ENCODE data around the gene LMAN2L.

LMAN2L gene

GRCh38 chr2:96760036-96760985 is 20.4 kb upstream of the LMAN2L start, which contains the start of gene CNNM4:
TSS of gene CNNM4 (plus strand) at chr2:96760902. CDS start at chr2:96761000, 98 bp downstream.
- H3K4me3 ChIP-seq (ENCODE audit: low read depth, low read length), result peak within 1 kb of the TSS; percentile 50

GRCh38 chr2:96759548-96759947 is 19.7 kb upstream of the LMAN2L start:
- no peak overlapping the region for H3K4me3 ChIP-seq (ENCODE audit: low read depth, low read length)

- no peak overlapping the region for H3K4me3 ChIP-seq (ENCODE audit: low read depth, low read length)
Observed at GRCh38 chr2:96758987-96759386, 19.1 kb upstream of the LMAN2L start.

- H3K4me3 ChIP-seq (ENCODE audit: low read depth, low read length), result no peak overlapping the region
Observed at GRCh38 chr2:96757477-96757860, 17.6 kb upstream of the LMAN2L start.

- H3K4me3 ChIP-seq (ENCODE audit: low read depth, low read length), result no peak overlapping the region
Observed at GRCh38 chr2:96756788-96757476, 17.1 kb upstream of the LMAN2L start.

DNA sequence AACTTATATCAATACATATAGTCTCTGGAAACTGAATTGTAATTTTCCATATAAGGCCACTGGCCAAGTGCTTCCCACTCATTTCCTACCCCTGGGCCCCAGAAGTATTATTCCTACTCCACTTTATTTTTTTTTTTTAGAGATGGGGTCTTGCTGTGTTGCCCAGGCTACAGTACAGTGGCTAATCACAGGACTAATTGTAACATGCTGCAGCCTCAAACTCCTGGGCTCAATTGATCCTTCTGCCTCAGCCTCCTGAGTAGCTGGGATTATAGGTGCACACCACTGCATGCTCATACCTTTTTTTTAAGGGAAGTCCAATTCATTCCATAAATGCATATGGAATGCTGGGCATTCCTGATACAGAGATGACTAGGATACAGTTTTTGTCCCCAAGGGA is 14.5 kb upstream of the LMAN2L start:
- H3K4me3 ChIP-seq (ENCODE audit: low read depth, low read length), result no peak overlapping the region

DNA sequence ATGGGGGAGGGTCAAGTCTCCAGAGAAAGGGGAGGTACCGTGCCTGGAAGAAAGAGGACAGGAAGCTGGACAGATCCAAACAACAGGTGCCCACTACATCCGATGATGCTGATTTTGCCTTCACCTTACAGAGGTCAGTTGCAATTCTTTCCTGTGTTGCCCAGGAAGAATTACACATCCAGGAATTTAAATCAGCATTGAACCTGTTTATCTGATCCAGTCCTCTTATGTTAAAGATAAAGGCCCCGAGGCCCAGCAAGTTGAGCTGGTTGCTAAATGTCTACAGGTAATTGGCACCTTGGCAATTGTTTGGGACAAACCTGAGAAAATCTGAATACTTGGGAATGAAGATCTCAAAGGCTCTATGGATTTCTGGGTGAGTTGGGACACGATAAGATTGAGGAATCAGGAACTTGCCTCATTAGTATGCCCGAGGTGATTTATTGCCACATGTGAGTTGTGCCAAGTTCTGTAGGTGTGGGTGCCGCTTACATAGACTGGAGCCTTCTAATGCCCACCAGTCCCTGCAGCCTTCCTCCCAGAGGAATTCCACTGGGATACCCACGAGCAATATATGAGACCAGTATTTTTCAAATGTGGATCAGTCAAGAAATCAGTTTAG is 13.9 kb upstream of the LMAN2L start:
- H3K4me3 ChIP-seq (ENCODE audit: low read depth, low read length), result no peak overlapping the region

DNA sequence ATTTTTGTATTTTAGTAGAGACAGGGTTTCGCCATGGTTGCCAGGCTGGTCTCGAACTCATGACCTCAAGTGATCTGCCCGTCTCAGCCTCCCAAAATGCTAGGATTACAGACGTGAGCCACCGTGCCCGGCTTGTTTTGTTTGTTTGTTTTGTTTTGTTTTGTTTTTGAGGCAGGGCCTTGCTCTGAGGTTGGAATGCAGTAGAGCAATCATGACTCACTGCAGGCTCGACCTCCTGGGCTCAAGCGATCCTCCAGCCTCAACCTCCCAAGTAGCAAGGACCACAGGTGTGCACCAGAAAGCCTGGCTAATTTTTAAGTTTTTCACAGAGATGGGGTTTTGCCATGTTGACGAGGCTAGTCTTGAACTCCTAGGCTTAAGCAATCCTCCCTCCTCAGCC is 11.9 kb upstream of the LMAN2L start:
- no peak overlapping the region for H3K4me3 ChIP-seq (ENCODE audit: low read depth, low read length)

DNA sequence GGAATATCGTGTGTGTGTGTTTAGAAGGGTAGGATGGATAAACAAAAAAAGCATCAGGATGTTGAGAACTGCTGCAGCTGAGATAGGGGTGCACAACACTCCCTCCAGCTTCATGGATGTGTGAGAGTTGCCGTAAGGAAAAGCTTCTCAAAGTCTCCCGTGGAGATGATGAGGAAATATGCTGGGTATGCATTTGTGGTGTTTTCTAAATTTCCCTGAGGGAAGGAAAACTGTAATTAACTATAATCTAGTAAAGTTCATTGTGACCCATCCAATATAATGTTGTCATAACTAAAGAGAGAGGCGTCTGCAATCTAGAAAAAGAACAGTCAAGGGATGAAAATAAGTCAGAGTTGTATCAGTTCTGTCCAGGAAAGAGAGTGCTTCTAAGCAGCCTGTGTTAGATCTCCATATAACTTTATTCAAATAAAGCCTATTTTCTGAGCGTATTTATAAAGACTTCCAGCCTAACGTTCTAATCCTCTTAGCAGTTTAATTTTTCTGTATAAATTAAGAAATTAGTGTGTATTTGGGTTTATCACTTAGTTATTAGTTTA is 7.3 kb upstream of the LMAN2L start:
- H3K4me3 ChIP-seq (ENCODE audit: low read depth, low read length), result no peak overlapping the region

DNA sequence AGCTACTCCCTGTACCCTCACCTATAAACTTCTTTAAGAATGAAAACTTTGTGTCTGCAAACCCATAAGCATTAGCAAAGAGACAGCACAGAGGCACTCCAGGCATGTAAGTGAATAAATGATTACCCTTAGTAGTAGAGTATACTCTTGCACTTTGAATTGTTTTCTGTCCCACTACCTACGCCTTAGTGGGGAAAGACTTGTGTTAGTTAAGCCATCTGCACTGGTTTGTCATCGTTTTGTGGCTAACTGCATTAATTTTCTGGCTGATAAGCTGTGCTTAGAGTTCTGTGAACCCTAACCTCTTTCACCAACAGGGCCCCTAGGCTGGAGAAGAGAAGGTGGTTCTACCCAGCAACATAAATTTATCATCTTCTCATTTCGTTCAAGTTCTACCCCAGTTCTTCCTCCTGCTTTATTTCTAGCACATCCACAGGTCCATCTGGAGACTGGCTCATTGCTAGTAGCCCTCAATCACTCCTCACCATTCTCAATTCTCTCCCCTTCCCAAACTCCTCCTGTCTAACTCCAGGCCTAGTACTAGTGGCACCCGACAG is 710 bp downstream of the LMAN2L start:
- H3K4me3 ChIP-seq (ENCODE audit: low read depth, low read length), result peak overlapping the region; percentile 87

- no peak overlapping the region for H3K4me3 ChIP-seq (ENCODE audit: low read depth, low read length)
Observed at GRCh38 chr2:96737831-96738230, 2.0 kb downstream of the LMAN2L start.

GRCh38 chr2:96737251-96737650 is 2.6 kb downstream of the LMAN2L start:
- H3K4me3 ChIP-seq (ENCODE audit: low read depth, low read length), result no peak overlapping the region

- no peak overlapping the region for H3K4me3 ChIP-seq (ENCODE audit: low read depth, low read length)
Observed at GRCh38 chr2:96734880-96735583, 4.8 kb downstream of the LMAN2L start.

GRCh38 chr2:96733931-96734330 is 5.9 kb downstream of the LMAN2L start:
- no peak overlapping the region for H3K4me3 ChIP-seq (ENCODE audit: low read depth, low read length)

DNA sequence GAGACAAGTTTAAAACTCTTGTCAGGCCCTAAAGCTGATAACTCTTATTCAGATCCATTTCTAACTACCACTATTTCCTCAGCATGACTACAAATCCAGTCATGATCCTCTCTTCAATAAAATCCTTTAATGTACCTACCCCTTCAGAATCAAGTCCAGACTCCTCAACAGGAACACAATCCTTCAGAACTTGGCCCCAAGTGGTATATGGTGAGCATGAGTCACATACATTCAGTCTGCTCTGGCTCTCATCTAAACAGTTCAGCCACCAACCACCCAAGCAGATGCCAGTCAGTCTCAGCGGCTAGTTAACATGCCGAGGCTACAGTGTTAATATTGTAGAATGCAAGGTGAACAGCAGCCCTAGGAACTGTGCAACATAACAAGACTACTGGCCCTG is 9.7 kb downstream of the LMAN2L start:
- no peak overlapping the region for H3K4me3 ChIP-seq (ENCODE audit: low read depth, low read length)

DNA sequence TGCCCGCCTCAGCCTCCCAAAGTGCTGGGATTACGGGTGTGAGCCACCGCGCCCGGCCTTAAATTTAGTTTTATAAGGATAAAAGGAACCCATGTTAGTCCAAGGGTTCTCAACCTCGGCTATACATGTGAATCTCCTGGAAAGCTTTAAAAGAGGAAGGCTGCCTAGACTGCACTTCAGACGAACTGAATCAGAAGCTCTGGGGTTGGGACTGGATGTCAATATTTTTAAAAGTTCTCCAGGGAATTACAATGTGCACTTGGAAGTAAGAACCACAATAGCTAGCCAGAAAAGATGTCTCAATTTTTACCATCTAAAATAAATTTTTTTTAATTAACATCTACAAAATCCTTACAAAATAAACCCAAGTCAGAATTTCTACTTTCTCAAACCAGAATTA is 10.1 kb downstream of the LMAN2L start:
- no peak overlapping the region for H3K4me3 ChIP-seq (ENCODE audit: low read depth, low read length)

DNA sequence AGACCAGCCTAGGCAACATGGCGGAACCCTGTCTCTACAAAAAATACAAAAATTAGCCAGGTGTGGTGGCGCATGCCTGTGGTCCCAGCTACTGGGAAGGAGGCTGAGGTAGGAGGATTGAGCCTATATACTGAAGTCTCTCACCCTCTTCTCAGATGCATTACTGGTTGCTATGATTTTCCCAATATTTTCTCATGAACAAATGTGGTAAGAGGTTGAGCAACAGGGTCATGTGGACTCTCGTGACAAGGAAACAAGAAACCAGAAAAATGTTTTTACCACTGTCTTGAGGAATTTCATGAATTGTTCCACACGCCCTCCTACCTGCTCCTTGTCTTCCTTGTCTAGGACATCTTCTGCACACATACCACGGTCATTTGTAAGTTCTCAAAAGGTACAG is 12.4 kb downstream of the LMAN2L start:
- H3K4me3 ChIP-seq (ENCODE audit: low read depth, low read length), result no peak overlapping the region

DNA sequence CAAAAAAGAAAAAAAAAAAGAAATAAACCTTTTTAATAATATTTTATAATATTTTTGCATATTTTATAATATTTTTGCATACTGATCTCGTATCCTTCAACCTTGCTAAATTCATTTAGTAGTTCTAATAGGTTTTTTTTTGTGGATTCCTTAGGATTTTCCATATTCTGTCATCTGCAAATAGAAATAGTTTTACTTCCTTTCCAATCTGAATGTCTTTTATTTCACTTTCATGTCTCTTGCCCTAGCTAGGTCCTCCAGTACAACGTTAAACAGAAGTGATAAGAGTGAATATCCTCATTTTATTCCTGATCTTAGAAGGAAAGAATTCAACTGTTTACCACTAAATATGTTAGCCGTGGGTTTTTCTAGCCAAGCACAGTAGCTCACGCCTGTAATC is 13.7 kb downstream of the LMAN2L start:
- H3K4me3 ChIP-seq (ENCODE audit: low read depth, low read length), result no peak overlapping the region

DNA sequence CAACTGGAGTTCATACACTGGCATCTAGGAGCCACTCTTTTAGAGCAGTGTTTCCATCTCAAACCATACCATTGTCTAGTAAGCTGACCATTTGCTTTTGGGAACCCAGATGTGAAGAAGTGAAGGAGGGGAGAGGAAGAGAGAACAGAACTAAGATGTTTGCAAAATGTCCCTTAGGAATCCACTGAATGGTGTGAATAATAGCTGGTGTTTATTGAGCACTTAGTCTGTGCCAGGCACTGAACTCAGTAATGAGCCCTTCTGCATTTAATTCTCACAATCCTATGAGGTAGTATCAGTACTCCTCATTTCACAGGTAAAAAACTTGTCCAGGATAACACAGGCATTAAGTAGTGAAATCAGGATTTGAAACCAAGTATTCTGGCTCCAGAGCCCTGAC is 23.5 kb downstream of the LMAN2L start:
- no peak overlapping the region for H3K4me3 ChIP-seq (ENCODE audit: low read depth, low read length)

DNA sequence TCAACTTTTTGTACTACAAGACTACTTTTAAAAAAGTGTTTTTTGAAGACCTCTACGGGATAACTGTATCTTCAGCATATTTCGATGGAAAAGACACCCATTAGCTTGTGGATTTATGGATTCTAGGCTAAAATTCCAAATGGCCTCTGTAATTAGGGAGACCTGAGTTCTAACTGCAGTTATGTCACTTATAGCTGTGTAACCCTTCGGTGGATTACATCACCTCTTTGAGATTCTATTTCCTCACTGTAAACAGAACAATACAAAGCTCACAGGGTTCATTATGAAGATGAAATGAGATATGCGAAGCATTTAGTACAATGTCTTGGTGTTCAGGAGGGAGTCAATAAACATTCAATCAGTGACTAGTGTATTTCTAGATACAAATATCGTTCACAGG is 24.2 kb downstream of the LMAN2L start:
- no peak overlapping the region for H3K4me3 ChIP-seq (ENCODE audit: low read depth, low read length)

Data from iPS-11a (cell line).